Measurements from ENCODE around the gene TLR4. TPM values are rescaled to one million over a fixed set of nuclear protein-coding genes. Genes with fewer than 3 reads are reported as not detected.

The TLR4 gene
- total RNA-seq, 2 experiments from 2014 or later, result 0.06 TPM; not detected in 1

- Mint-ChIP-seq H3K4me3 (no peak overlapping the region), H3K4me1 (no peaks in the 10 kb centered on the region), H3K9me3 (peaks cover 3% of the 10 kb centered on the region), H3K27me3 (peaks cover 5% of the 10 kb centered on the region), H3K36me3 (ENCODE audit: low read depth) (no peaks in the 10 kb centered on the region), H3K27ac (no peak overlapping the region)
- ChIA-PET POLR2A (no interaction called here), CTCF (no interaction called here)
- DNase-seq, result no peak
Observed at GRCh38 chr9:117691367-117691766, 12.8 kb upstream of the TLR4 start.

DNA sequence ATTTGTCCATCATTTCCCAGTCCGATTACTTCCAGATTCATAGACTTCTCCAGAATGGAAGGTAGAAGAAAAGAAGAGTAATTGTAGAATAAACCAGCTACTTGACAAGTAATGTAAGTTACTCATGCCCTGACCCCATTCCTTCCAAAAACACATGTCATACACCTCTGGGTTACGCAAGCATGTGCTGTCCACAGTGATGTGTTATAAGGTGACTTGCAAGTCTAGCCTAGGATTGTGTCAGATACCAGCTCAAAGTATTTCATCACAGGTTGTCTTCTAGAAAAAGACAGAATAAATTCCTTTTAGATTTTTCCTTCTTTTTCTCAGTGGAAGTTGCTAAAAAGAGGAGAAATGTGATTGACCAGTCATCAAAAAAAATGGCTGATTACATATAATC is 8.0 kb upstream of the TLR4 start:
- H3K4me1 Mint-ChIP-seq, result no peaks in the 10 kb centered on the region
- no peaks in the 10 kb centered on the region for H3K27me3 Mint-ChIP-seq
- no peak overlapping the region for H3K27ac Mint-ChIP-seq
- no peaks in the 10 kb centered on the region for H3K36me3 Mint-ChIP-seq (ENCODE audit: low read depth)
- DNase-seq, result no peak
- ChIA-PET CTCF (no interaction called here), POLR2A (no interaction called here)
- no peak overlapping the region for H3K4me3 Mint-ChIP-seq
- peaks cover 3% of the 10 kb centered on the region for H3K9me3 Mint-ChIP-seq

- Mint-ChIP-seq H3K36me3 (ENCODE audit: low read depth) (no peaks in the 10 kb centered on the region), H3K27ac (no peak overlapping the region), H3K4me3 (no peak overlapping the region), H3K4me1 (no peaks in the 10 kb centered on the region), H3K9me3 (peaks cover 3% of the 10 kb centered on the region), H3K27me3 (no peaks in the 10 kb centered on the region)
- ChIA-PET POLR2A (no interaction called here), CTCF (no interaction called here)
- DNase-seq, result no peak
Observed at GRCh38 chr9:117697046-117697445, 7.2 kb upstream of the TLR4 start.

DNA sequence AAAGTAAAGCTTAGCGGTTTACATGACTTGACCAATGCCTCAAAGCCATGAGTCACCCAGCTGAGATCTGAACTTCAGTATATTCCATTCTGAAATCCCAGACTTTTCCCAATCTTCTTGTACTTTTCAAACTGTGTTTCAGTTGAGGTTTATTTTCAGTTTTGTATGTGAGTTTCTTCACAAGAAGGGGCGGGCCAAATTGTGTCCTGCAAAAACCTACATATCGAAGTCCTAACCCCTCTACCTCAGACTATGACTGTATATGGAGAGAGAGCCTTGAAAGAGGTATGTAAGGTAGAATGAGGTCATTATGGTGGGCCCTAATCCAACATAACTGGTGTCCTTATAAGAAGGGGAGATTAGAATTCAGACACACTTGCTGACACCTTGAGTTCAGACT is 666 bp upstream of the TLR4 start:
- DNase-seq, result no peak
- ChIA-PET CTCF (no interaction called here), POLR2A (interaction anchor here (0.6 kb wide), 1 partner anchor 1002 kb away, joined by 3 read pairs; no protein-coding TSS in a partner anchor)
- no peaks in the 10 kb centered on the region for H3K36me3 Mint-ChIP-seq (ENCODE audit: low read depth)
- peaks cover 7% of the 10 kb centered on the region for H3K9me3 Mint-ChIP-seq
- no peak overlapping the region for H3K4me3 Mint-ChIP-seq
- H3K27ac Mint-ChIP-seq, result no peak overlapping the region
- H3K27me3 Mint-ChIP-seq, result peaks cover 17% of the 10 kb centered on the region
- no peaks in the 10 kb centered on the region for H3K4me1 Mint-ChIP-seq

- DNase-seq, result no peak
- Mint-ChIP-seq H3K9me3 (peaks cover 4% of the 10 kb centered on the region), H3K27me3 (peaks cover 21% of the 10 kb centered on the region), H3K36me3 (ENCODE audit: low read depth) (no peaks in the 10 kb centered on the region), H3K27ac (no peak overlapping the region), H3K4me1 (no peaks in the 10 kb centered on the region), H3K4me3 (no peak overlapping the region)
- ChIA-PET CTCF (no interaction called here), POLR2A (no interaction called here)
Observed at GRCh38 chr9:117704597-117704996, 394 bp downstream of the TLR4 start.

DNA sequence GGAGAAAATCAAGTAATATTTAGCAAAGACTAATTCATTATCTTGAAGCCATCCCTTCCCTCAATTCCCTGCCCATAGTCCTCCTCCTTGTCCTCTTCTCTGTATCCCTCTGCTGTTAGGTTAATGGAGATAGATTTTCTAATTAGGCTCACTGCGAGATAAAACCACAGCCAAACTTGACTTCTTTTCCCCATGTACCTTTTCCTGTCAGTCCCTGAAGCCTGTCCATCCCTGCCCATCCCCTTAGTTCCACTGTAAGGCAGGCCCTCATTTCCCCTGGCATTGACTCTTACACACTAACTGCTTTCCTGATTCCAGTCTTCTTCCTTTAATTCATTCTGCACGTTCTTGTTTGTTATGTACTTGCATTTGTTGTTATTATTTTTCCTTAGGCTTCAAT is 1.2 kb downstream of the TLR4 start:
- Mint-ChIP-seq H3K27me3 (peaks cover 25% of the 10 kb centered on the region), H3K4me1 (no peaks in the 10 kb centered on the region), H3K27ac (no peak overlapping the region), H3K9me3 (peaks cover 4% of the 10 kb centered on the region), H3K36me3 (ENCODE audit: low read depth) (no peaks in the 10 kb centered on the region), H3K4me3 (no peak overlapping the region)
- no peak for DNase-seq
- POLR2A ChIA-PET, result no interaction called here
- CTCF ChIA-PET, result no interaction called here

DNA sequence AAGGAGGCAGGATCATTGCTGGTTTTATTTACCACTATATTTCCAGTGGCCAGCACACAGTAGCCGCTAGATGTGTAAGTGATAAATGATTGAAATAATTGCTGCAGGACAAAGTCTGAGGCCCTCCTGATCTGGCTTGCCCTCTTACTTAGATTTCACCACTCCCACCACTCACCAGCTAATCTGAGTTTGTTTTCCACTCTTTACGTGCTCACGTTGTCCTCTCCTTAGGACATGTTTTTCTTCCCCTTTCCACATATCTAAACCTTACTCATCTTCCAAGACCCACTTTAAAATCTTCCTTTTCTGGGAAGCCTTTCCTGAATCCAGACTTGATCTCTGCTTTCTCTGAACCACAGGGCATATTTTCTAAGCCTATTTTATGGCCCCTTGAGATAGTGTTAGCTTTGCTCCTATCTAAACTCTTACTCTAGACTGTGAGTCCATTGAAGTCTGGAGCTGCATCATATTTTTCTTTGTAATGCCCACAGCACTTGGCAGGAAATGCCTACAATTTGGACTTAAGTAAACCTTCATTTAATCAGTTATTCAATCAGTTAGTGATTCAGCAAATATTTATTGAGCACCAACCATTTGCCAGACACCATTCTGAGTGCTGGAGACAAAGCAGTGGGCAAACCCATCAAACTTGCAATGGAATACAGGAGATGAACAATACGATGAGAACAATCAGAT is 2.4 kb downstream of the TLR4 start:
- no peak overlapping the region for H3K27ac Mint-ChIP-seq
- POLR2A ChIA-PET, result no interaction called here
- peaks cover 4% of the 10 kb centered on the region for H3K9me3 Mint-ChIP-seq
- no peak overlapping the region for H3K4me3 Mint-ChIP-seq
- no peaks in the 10 kb centered on the region for H3K4me1 Mint-ChIP-seq
- DNase-seq, result no peak
- no peaks in the 10 kb centered on the region for H3K36me3 Mint-ChIP-seq (ENCODE audit: low read depth)
- peaks cover 33% of the 10 kb centered on the region for H3K27me3 Mint-ChIP-seq
- CTCF ChIA-PET, result no interaction called here

DNA sequence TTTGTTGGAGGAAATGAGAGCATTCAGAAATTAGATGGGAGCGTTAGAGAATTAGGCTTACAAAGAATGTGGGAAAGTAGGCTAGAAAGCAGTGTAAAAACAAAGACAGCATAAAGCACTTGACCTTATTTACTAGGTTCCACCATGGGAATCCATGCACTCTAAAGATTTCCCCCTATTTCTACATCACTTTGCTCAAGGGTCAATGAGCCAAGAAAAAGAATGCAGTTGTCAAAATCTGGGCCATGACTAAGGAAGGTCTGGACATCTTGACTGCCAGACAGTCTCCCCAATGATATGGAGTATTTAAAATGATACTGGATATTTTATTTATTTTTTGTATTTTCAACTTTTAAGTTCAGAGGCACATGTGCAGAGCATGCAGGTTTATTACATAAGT is 3.4 kb downstream of the TLR4 start:
- ChIA-PET POLR2A (no interaction called here), CTCF (no interaction called here)
- H3K9me3 Mint-ChIP-seq, result peaks cover 4% of the 10 kb centered on the region
- H3K4me3 Mint-ChIP-seq, result no peak overlapping the region
- peaks cover 39% of the 10 kb centered on the region for H3K27me3 Mint-ChIP-seq
- no peak overlapping the region for H3K27ac Mint-ChIP-seq
- H3K36me3 Mint-ChIP-seq (ENCODE audit: low read depth), result no peaks in the 10 kb centered on the region
- no peaks in the 10 kb centered on the region for H3K4me1 Mint-ChIP-seq
- DNase-seq, result no peak

- ChIA-PET POLR2A (interaction anchor here (0.6 kb wide), 1 partner anchor 64 kb away, joined by 9 read pairs; no protein-coding TSS in a partner anchor), CTCF (no interaction called here)
- no peaks in the 10 kb centered on the region for H3K9me3 Mint-ChIP-seq
- H3K4me1 Mint-ChIP-seq, result no peaks in the 10 kb centered on the region
- H3K27ac Mint-ChIP-seq, result no peak overlapping the region
- no peaks in the 10 kb centered on the region for H3K36me3 Mint-ChIP-seq (ENCODE audit: low read depth)
- no peak overlapping the region for H3K4me3 Mint-ChIP-seq
- DNase-seq, result no peak
- peaks cover 46% of the 10 kb centered on the region for H3K27me3 Mint-ChIP-seq
Observed at GRCh38 chr9:117709936-117710335, 5.7 kb downstream of the TLR4 start.

DNA sequence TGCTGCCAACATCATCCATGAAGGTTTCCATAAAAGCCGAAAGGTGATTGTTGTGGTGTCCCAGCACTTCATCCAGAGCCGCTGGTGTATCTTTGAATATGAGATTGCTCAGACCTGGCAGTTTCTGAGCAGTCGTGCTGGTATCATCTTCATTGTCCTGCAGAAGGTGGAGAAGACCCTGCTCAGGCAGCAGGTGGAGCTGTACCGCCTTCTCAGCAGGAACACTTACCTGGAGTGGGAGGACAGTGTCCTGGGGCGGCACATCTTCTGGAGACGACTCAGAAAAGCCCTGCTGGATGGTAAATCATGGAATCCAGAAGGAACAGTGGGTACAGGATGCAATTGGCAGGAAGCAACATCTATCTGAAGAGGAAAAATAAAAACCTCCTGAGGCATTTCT is 10.1 kb downstream of the TLR4 start:
- Mint-ChIP-seq H3K36me3 (ENCODE audit: low read depth) (peaks cover 1% of the 10 kb centered on the region), H3K4me3 (no peak overlapping the region), H3K27me3 (peaks cover 44% of the 10 kb centered on the region), H3K27ac (no peak overlapping the region), H3K4me1 (peaks cover 22% of the 10 kb centered on the region), H3K9me3 (peaks cover 5% of the 10 kb centered on the region)
- ChIA-PET POLR2A (no interaction called here), CTCF (interaction anchor here (1.1 kb wide), 1 partner anchor 13 kb away, joined by 3 read pairs; no protein-coding TSS in a partner anchor)
- DNase-seq, result peak; percentile 7

- Mint-ChIP-seq H3K4me3 (no peak overlapping the region), H3K4me1 (peaks cover 22% of the 10 kb centered on the region), H3K27ac (no peak overlapping the region), H3K9me3 (peaks cover 5% of the 10 kb centered on the region), H3K27me3 (peaks cover 40% of the 10 kb centered on the region), H3K36me3 (ENCODE audit: low read depth) (peaks cover 1% of the 10 kb centered on the region)
- POLR2A ChIA-PET, result no interaction called here
- no peak for DNase-seq
- CTCF ChIA-PET, result interaction anchor here (1.1 kb wide), 1 partner anchor 12 kb away, joined by 3 read pairs; no protein-coding TSS in a partner anchor
Observed at GRCh38 chr9:117715411-117715989, 11.3 kb downstream of the TLR4 start.

DNA sequence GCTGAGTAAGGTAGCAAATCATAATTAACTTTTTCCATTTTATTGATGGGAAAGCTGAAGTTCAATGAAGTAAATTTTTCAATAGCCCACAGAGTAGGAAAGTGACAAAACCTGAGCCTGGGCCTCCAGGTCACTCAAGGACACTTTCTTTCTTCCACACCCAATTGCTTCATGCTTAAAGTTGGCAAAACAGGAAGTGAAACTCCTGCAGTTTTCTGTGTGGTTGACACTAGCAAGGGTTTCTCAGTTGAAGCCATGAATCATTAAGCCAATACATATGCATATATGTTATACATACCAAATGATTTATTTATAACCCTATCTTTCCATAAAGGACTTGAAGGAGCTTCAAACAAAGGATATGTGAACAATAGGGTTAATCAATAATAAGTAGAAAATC is 13.9 kb downstream of the TLR4 start:
- POLR2A ChIA-PET, result no interaction called here
- DNase-seq, result peak; percentile 14

DNA sequence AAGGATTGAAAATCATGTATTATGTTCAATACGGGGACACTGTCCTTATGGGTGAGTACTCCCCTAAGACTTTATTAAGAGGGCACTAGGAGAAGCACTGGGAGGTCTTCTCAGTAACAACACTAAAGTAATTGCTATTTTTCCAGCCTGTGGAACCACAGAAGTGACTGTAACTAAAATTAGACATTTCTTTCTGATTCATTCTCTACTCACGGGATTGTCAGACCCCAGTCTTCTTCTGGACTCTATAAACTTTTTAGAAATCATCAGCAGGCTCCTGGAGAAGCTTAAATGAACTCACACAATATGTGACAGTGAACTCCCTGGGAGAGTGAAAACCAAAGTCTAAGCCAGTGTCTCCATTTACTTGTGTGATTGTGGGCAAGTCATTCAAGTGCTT is 14.5 kb downstream of the TLR4 start:
- peaks cover 22% of the 10 kb centered on the region for H3K4me1 Mint-ChIP-seq
- H3K27ac Mint-ChIP-seq, result peak overlapping the region; percentile 28
- H3K4me3 Mint-ChIP-seq, result no peak overlapping the region
- CTCF ChIA-PET, result no interaction called here
- no peak for DNase-seq
- peaks cover 29% of the 10 kb centered on the region for H3K27me3 Mint-ChIP-seq
- H3K36me3 Mint-ChIP-seq (ENCODE audit: low read depth), result peaks cover 1% of the 10 kb centered on the region
- H3K9me3 Mint-ChIP-seq, result peaks cover 5% of the 10 kb centered on the region
- POLR2A ChIA-PET, result no interaction called here

More for the DNA sequence above, 13.9 kb downstream of the TLR4 start:
- Mint-ChIP-seq H3K36me3 (ENCODE audit: low read depth) (peaks cover 1% of the 10 kb centered on the region), H3K27ac (no peak overlapping the region), H3K9me3 (peaks cover 5% of the 10 kb centered on the region), H3K27me3 (peaks cover 30% of the 10 kb centered on the region), H3K4me3 (no peak overlapping the region), H3K4me1 (peaks cover 22% of the 10 kb centered on the region)
- CTCF ChIA-PET, result no interaction called here

All from activated CD4-positive, alpha-beta T cell treated with anti-CD3 and anti-CD28 coated beads, Interleukin-2, amount 10 ng/mL, durations not matched to agents 7 days and 5 days (primary cell).